ENCODE data around the gene MED10. TPM values are rescaled to one million over a fixed set of nuclear protein-coding genes. Genes with fewer than 3 reads are reported as not detected.

The MED10 gene
- total RNA-seq: 7.8 and 12.0 TPM in 2 replicates

GRCh38 chr5:6377905-6378765 lies at the start of gene MED10:
MED10 (minus strand) TSS chr5:6378547; CDS start chr5:6378483, 64 bp downstream.

Other genes starting within 250 kb of the MED10 start
- gene UBE2QL1, start 70.3 kb upstream of the MED10 start, total RNA-seq: under 0.01 TPM in 1 of 2 replicates, not detected in the other